Measurements from ENCODE around the gene CACNA1C.

Gene CACNA1C

DNA sequence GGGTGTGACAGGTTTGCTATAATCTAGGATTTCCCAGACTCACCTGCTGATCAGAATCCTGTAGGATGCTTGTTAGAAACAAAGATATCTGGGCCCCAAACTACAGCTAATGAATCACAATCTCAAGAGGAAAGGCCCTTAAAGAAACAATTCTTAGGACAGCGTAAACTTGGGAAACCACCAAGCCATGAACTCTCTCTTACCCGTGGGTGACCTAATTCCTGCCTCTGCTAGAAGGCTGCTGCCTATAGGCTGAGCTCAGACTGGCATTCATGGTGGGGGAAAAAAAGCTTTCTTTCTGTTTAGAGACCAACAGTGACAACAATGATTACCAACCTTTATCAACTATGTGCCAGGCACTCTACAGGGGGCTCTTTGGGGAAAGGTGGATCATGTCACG lies 528.0 kb downstream of the CACNA1C start:
- peak in 1 of 2 donors; percentile 33 for DNase-seq (ENCODE audit: low read depth in 2 of 2)
- no peak overlapping the region for H3K4me3 ChIP-seq (replicated peaks in 1 of 2; ENCODE audit: low read depth in 2 of 2, low read length in 2 of 2)
- TF ChIP-seq, protein P1, sequence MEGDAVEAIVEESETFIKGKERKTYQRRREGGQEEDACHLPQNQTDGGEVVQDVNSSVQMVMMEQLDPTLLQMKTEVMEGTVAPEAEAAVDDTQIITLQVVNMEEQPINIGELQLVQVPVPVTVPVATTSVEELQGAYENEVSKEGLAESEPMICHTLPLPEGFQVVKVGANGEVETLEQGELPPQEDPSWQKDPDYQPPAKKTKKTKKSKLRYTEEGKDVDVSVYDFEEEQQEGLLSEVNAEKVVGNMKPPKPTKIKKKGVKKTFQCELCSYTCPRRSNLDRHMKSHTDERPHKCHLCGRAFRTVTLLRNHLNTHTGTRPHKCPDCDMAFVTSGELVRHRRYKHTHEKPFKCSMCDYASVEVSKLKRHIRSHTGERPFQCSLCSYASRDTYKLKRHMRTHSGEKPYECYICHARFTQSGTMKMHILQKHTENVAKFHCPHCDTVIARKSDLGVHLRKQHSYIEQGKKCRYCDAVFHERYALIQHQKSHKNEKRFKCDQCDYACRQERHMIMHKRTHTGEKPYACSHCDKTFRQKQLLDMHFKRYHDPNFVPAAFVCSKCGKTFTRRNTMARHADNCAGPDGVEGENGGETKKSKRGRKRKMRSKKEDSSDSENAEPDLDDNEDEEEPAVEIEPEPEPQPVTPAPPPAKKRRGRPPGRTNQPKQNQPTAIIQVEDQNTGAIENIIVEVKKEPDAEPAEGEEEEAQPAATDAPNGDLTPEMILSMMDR (IDR thresholded peaks at IDR 0.05; ENCODE audit: low read depth, low read length), result no peak

DNA sequence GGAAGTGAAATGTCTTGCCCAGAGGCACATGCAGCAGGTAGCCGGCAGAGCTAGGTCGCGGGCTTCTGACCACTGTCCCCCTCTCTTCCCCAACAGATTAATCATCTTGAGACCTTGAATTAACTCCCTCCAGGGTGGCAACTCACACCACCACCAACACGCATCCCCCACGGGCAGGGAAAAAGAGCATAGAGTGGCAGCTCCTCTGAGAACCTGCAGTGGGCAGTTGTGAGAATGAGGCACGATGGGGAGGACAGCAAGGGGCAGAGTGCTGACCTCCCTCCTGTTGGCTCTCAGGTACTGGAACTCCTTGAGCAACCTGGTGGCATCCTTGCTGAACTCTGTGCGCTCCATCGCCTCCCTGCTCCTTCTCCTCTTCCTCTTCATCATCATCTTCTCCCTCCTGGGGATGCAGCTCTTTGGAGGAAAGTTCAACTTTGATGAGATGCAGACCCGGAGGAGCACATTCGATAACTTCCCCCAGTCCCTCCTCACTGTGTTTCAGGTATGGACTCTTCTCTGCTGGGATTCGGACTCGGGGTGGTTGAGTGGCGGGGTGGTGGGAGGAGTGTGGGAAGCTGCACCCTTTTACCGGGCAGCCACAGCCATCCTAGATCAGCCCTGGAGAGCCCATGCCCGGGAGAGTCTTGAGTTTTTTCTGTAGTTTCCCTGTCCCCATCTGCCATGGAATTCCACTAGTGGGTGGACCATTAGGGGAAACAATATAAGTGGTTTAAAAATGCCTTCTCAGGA lies 528.7 kb downstream of the CACNA1C start:
- TF ChIP-seq, protein P1 (IDR thresholded peaks at IDR 0.05; ENCODE audit: low read depth, low read length), result no peak
- DNase-seq (ENCODE audit: low read depth in 2 of 2), result no peak
- H3K4me3 ChIP-seq (replicated peaks in 1 of 2; ENCODE audit: low read depth in 2 of 2, low read length in 2 of 2), result no peak overlapping the region

DNA sequence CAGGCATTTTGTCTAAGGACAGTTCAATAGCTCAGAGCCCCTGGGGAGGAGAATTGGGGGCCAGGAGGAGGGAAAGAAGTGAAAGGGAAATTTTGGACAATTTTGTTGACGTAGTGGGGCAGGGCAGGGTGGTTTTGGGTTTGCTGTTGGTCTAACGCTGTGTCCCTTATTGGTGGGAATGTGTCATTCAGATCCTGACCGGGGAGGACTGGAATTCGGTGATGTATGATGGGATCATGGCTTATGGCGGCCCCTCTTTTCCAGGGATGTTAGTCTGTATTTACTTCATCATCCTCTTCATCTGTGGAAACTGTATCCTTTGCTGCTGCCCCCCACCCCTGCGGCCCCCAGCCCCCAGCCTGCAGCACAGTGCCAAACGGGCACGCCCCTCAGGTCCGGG lies 529.8 kb downstream of the CACNA1C start:
- TF ChIP-seq, protein P1 (IDR thresholded peaks at IDR 0.05; ENCODE audit: low read depth, low read length), result no peak
- no peak for DNase-seq (ENCODE audit: low read depth in 2 of 2)
- no peak overlapping the region for H3K4me3 ChIP-seq (replicated peaks in 1 of 2; ENCODE audit: low read depth in 2 of 2, low read length in 2 of 2)

DNA sequence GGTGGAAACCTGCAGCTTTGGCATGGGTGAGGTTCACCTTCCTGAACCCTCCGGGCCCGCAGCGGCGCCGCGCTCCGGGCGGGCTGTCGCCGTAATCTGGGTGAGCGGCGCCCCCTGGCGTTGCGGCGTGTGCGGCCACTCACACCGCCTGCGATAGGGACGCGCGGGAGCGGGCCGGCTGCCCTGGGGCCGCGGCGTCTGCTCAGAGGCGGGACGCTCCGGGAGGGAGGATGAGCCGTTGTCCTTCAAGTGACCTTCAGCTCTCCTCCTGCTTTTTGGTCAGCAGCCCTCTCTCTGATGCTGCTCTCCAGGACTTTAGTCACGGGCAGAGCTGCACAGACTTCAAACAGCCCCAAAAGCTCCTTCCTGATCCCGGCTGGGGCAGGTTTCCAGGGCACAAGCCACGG lies 530.3 kb downstream of the CACNA1C start:
- H3K4me3 ChIP-seq (replicated peaks in 1 of 2; ENCODE audit: low read depth in 2 of 2, low read length in 2 of 2), result no peak overlapping the region
- DNase-seq (ENCODE audit: low read depth in 2 of 2), result peak; percentile 47 to 61
- TF ChIP-seq, protein P1 (IDR thresholded peaks at IDR 0.05; ENCODE audit: low read depth, low read length), result peak; percentile 39

GRCh38 chr12:2583642-2584401 lies 531.0 kb downstream of the CACNA1C start:
- TF ChIP-seq, protein P1 (IDR thresholded peaks at IDR 0.05; ENCODE audit: low read depth, low read length), result no peak
- DNase-seq (ENCODE audit: low read depth in 2 of 2), result no peak
- no peak overlapping the region for H3K4me3 ChIP-seq (replicated peaks in 1 of 2; ENCODE audit: low read depth in 2 of 2, low read length in 2 of 2)

DNA sequence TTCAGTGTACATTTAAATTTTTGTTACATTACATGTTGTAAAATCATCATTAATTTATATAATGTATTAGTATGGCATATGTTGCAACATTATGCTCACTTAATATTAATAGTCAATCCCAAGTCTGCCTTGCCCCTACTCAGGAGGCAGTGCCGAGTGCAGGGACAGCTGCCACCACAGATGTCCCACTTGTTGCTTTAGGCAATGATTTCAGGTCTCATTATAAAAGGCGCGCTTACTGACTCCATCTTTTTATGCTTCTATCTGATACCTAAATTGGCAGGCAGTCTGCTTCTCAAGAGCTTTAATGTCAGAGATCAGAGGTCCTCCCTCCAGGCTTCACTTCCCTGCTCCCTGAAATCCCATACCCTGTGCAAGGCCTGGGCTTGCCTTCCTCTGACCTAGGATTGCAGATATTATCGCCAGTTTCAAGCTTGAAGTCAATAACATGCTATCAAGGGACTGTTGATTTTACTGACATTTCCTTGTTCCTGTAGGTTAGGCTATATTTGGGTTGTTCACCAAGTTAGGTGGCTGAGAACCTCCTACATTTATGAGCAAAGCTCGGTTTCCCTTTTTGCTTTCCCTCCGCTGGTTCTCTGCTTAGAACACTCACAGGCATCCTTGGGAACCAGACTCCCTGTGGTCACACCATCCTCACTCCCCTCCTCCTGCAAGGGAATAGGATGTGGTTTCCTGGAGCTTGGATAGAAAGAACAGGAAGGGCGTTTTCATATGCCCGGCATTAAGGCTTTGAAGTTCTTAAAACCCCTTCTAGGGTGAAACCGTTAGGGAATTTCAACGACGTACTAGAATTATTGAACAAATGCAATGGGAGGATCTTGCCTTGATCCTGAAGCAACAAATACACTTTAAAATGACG lies 533.6 kb downstream of the CACNA1C start:
- DNase-seq (ENCODE audit: low read depth in 2 of 2), result no peak

More for the DNA sequence above, 533.6 kb downstream of the CACNA1C start:
- H3K4me3 ChIP-seq (replicated peaks in 1 of 2; ENCODE audit: low read depth in 2 of 2, low read length in 2 of 2), result no peak overlapping the region
- TF ChIP-seq, protein P1 (IDR thresholded peaks at IDR 0.05; ENCODE audit: low read depth, low read length), result no peak
